Measurements from ENCODE around the gene CEP57.
"Not testable (repeated sequence)": the region's sequence is repeated elsewhere in the genome, so short reads cannot be mapped to it uniquely, and the experiment has no call there.

CEP57 gene

GRCh38 chr11:95850137-95850536 lies 59.8 kb downstream of the CEP57 start:
- DNase-seq (ENCODE audit: low read depth), result no peak
- no peak overlapping the region for H3K4me3 ChIP-seq (ENCODE audit: low read length)
- TF ChIP-seq CTCF (IDR thresholded peaks at IDR 0.05; ENCODE audit: insufficient read depth, low read depth, low read length, missing control alignments), result no peak

- no peak for TF ChIP-seq CTCF (IDR thresholded peaks at IDR 0.05; ENCODE audit: insufficient read depth, low read depth, low read length, missing control alignments)
Observed at GRCh38 chr11:95853138-95853537, 62.8 kb downstream of the CEP57 start.

GRCh38 chr11:95853862-95854261 lies 63.6 kb downstream of the CEP57 start:
- TF ChIP-seq CTCF (IDR thresholded peaks at IDR 0.05; ENCODE audit: insufficient read depth, low read depth, low read length, missing control alignments), result no peak
- no peak overlapping the region for H3K4me3 ChIP-seq (ENCODE audit: low read length)
- DNase-seq (ENCODE audit: low read depth), result no peak

More at GRCh38 chr11:95853138-95853537, 62.8 kb downstream of the CEP57 start:
- DNase-seq (ENCODE audit: low read depth), result no peak
- H3K4me3 ChIP-seq (ENCODE audit: low read length), result no peak overlapping the region

GRCh38 chr11:95854362-95854761 lies 64.1 kb downstream of the CEP57 start:
- DNase-seq (ENCODE audit: low read depth); H3K4me3 ChIP-seq (ENCODE audit: low read length): not testable (repeated sequence)

GRCh38 chr11:95860024-95860423 lies 69.7 kb downstream of the CEP57 start:
- not testable (repeated sequence) for DNase-seq (ENCODE audit: low read depth); H3K4me3 ChIP-seq (ENCODE audit: low read length)

- TF ChIP-seq CTCF (IDR thresholded peaks at IDR 0.05; ENCODE audit: insufficient read depth, low read depth, low read length, missing control alignments), result no peak
- DNase-seq (ENCODE audit: low read depth), result no peak
- H3K4me3 ChIP-seq (ENCODE audit: low read length), result no peak overlapping the region
Observed at GRCh38 chr11:95863486-95864140, 73.3 kb downstream of the CEP57 start.

GRCh38 chr11:95867105-95867504 lies 76.8 kb downstream of the CEP57 start:
- H3K4me3 ChIP-seq (ENCODE audit: low read length), result no peak overlapping the region
- no peak for TF ChIP-seq CTCF (IDR thresholded peaks at IDR 0.05; ENCODE audit: insufficient read depth, low read depth, low read length, missing control alignments)
- no peak for DNase-seq (ENCODE audit: low read depth)

GRCh38 chr11:95870877-95871276 lies 80.6 kb downstream of the CEP57 start:
- not testable (repeated sequence) for H3K4me3 ChIP-seq (ENCODE audit: low read length); DNase-seq (ENCODE audit: low read depth)

GRCh38 chr11:95877291-95877690 lies 87.0 kb downstream of the CEP57 start:
- H3K4me3 ChIP-seq (ENCODE audit: low read length), result no peak overlapping the region
- no peak for TF ChIP-seq CTCF (IDR thresholded peaks at IDR 0.05; ENCODE audit: insufficient read depth, low read depth, low read length, missing control alignments)
- DNase-seq (ENCODE audit: low read depth), result peak; percentile 89

Data from epithelial cell of esophagus (primary cell).